ENCODE measurements around the gene TBC1D1. TPM values are rescaled to one million over a fixed set of nuclear protein-coding genes. Genes with fewer than 3 reads are reported as not detected.
A peak's percentile ranks its signal among the peaks of the same experiment; 100 is the strongest.

TBC1D1 gene
- polyA plus RNA-seq, 1 donor (not counting 4 experiments of a cell fraction or from before 2014, with no cell fraction given): 32.5 TPM

GRCh38 chr4:38166082-38166481 lies 275.2 kb downstream of the TBC1D1 start:
- Histone ChIP-seq H3K9me3 (ENCODE audit: control insufficient read depth, low read depth, low read length) (no peaks in the 10 kb centered on the region), H3K36me3 (ENCODE audit: control insufficient read depth in 2 of 2, extremely low read depth in 1 of 2, insufficient read depth in 2 of 2, low read length in 2 of 2) (no peaks in the 10 kb centered on the region), H3K9me1 (ENCODE audit: control insufficient read depth, extremely low read depth, insufficient read depth, low read length) (no peaks in the 10 kb centered on the region), H3K9ac (ENCODE audit: control insufficient read depth, extremely low read depth, insufficient read depth, low read length) (no peak overlapping the region), H3K4me3 (ENCODE audit: control insufficient read depth in 2 of 3, extremely low read depth in 1 of 3, insufficient read depth in 2 of 3, low read depth in 1 of 3, low read length in 3 of 3) (no peak overlapping the region), H3K27me3 (ENCODE audit: control insufficient read depth, extremely low read depth, insufficient read depth, low read length) (no peaks in the 10 kb centered on the region), H4K20me1 (ENCODE audit: control insufficient read depth, extremely low read depth, insufficient read depth, low read length) (no peaks in the 10 kb centered on the region), H3K4me1 (ENCODE audit: control insufficient read depth, extremely low read depth, insufficient read depth, low read length) (peaks cover 49% of the 10 kb centered on the region), H3K4me2 (ENCODE audit: control insufficient read depth, extremely low read depth, insufficient read depth, low read depth, low read length) (no peak overlapping the region), H3K79me2 (ENCODE audit: control insufficient read depth, insufficient read depth, low read length) (no peaks in the 10 kb centered on the region), H3K27ac (ENCODE audit: control insufficient read depth, insufficient read depth, low read length) (no peak overlapping the region), H2AFZ (ENCODE audit: control insufficient read depth, low read length) (no peak overlapping the region)
- TF ChIP-seq, protein P1, sequence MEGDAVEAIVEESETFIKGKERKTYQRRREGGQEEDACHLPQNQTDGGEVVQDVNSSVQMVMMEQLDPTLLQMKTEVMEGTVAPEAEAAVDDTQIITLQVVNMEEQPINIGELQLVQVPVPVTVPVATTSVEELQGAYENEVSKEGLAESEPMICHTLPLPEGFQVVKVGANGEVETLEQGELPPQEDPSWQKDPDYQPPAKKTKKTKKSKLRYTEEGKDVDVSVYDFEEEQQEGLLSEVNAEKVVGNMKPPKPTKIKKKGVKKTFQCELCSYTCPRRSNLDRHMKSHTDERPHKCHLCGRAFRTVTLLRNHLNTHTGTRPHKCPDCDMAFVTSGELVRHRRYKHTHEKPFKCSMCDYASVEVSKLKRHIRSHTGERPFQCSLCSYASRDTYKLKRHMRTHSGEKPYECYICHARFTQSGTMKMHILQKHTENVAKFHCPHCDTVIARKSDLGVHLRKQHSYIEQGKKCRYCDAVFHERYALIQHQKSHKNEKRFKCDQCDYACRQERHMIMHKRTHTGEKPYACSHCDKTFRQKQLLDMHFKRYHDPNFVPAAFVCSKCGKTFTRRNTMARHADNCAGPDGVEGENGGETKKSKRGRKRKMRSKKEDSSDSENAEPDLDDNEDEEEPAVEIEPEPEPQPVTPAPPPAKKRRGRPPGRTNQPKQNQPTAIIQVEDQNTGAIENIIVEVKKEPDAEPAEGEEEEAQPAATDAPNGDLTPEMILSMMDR (optimal IDR thresholded peaks at IDR 0.05 in 1 of 3, IDR thresholded peaks at IDR 0.05 in 1 of 3, conservative IDR thresholded peaks at IDR 0.05 in 1 of 3; ENCODE audit: extremely low read depth in 1 of 3, insufficient read depth in 2 of 3, low read length in 3 of 3): peak in 2 of 3 experiments; percentile 6 to 39
- TF ChIP-seq EZH2 (IDR thresholded peaks at IDR 0.05; ENCODE audit: low read length): no peak
- dilution Hi-C loops (cut with MboI; ENCODE audit: extremely low pct_ligation_motif_present, low sequenced_read_pairs): no loop called here
- DNase-seq (ENCODE audit: low read depth, low spot score): no peak
- no peak for FAIRE-seq

DNA sequence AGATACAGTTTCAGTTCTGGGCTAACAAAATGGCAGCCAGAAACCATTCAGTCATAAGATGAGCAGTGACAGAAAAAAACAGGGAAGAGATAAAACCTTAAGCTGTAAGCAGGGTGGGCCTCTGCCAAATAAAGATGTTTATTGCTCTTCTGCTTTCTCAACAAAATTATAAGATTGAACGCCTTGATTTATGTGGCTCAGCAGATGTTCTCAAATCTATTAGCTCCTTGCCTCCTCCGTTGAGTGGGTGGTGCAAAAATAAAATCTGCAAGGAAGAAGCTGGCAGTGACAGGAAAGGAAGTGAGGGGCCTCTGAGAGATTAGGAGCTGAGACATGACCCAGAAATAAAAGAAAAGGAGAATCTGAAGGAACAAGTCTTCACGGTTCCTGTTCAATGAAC lies 275.9 kb downstream of the TBC1D1 start:
- no peak for DNase-seq (ENCODE audit: low read depth, low spot score)
- H3K4me2 ChIP-seq (ENCODE audit: control insufficient read depth, extremely low read depth, insufficient read depth, low read depth, low read length): no peak overlapping the region
- no peak overlapping the region for H3K27ac ChIP-seq (ENCODE audit: control insufficient read depth, insufficient read depth, low read length)
- TF ChIP-seq EZH2 (IDR thresholded peaks at IDR 0.05; ENCODE audit: low read length): no peak
- TF ChIP-seq, protein P1 (optimal IDR thresholded peaks at IDR 0.05 in 1 of 3, IDR thresholded peaks at IDR 0.05 in 1 of 3, conservative IDR thresholded peaks at IDR 0.05 in 1 of 3; ENCODE audit: extremely low read depth in 1 of 3, insufficient read depth in 2 of 3, low read length in 3 of 3): no peak
- H3K36me3 ChIP-seq (ENCODE audit: control insufficient read depth in 2 of 2, extremely low read depth in 1 of 2, insufficient read depth in 2 of 2, low read length in 2 of 2): no peaks in the 10 kb centered on the region
- dilution Hi-C loops (cut with MboI; ENCODE audit: extremely low pct_ligation_motif_present, low sequenced_read_pairs): no loop called here
- no peak overlapping the region for H2AFZ ChIP-seq (ENCODE audit: control insufficient read depth, low read length)
- peaks cover 42% of the 10 kb centered on the region for H3K4me1 ChIP-seq (ENCODE audit: control insufficient read depth, extremely low read depth, insufficient read depth, low read length)
- no peaks in the 10 kb centered on the region for H3K9me1 ChIP-seq (ENCODE audit: control insufficient read depth, extremely low read depth, insufficient read depth, low read length)
- no peak overlapping the region for H3K4me3 ChIP-seq (ENCODE audit: control insufficient read depth in 2 of 3, extremely low read depth in 1 of 3, insufficient read depth in 2 of 3, low read depth in 1 of 3, low read length in 3 of 3)
- FAIRE-seq: no peak
- H3K79me2 ChIP-seq (ENCODE audit: control insufficient read depth, insufficient read depth, low read length): no peaks in the 10 kb centered on the region
- H3K27me3 ChIP-seq (ENCODE audit: control insufficient read depth, extremely low read depth, insufficient read depth, low read length): no peaks in the 10 kb centered on the region
- H3K9ac ChIP-seq (ENCODE audit: control insufficient read depth, extremely low read depth, insufficient read depth, low read length): no peak overlapping the region
- no peaks in the 10 kb centered on the region for H3K9me3 ChIP-seq (ENCODE audit: control insufficient read depth, low read depth, low read length)
- no peaks in the 10 kb centered on the region for H4K20me1 ChIP-seq (ENCODE audit: control insufficient read depth, extremely low read depth, insufficient read depth, low read length)

All from keratinocyte (primary cell).